HG02798 (cell line): ENCODE results near the gene SST.

ENCODE experiments used
- ATAC-seq: cut with Tn5 transposase; IDR thresholded peaks from one replicate; pipeline ENCODE4 v1.9.1; 2021; ENCODE audit warnings: mild to moderate bottlenecking; ENCODE audit not compliant: unreplicated experiment, poor library complexity

Gene SST

GRCh38 chr3:187639927-187640568, 30.1 kb downstream of the SST start:
- ATAC-seq = no peak

- no peak for ATAC-seq
These were observed 33.7 kb downstream of the SST start for GRCh38 chr3:187636528-187636927.

GRCh38 chr3:187630404-187630803, 39.8 kb downstream of the SST start:
- ATAC-seq = no peak

- no peak for ATAC-seq
These were observed 40.5 kb downstream of the SST start for GRCh38 chr3:187629711-187630110.

GRCh38 chr3:187628169-187628568, 42.0 kb downstream of the SST start:
- no peak for ATAC-seq

- no peak for ATAC-seq
These were observed 43.6 kb downstream of the SST start for GRCh38 chr3:187626581-187626980.

GRCh38 chr3:187624588-187624987, 45.6 kb downstream of the SST start:
- no peak for ATAC-seq

- ATAC-seq = no peak
These were observed 46.8 kb downstream of the SST start for GRCh38 chr3:187623285-187623814.

GRCh38 chr3:187621881-187622280, 48.3 kb downstream of the SST start:
- no peak for ATAC-seq

- no peak for ATAC-seq
These were observed 50.7 kb downstream of the SST start for GRCh38 chr3:187619461-187619860.
